GM18867 (cell line): ENCODE results near the gene PMM1.

Source experiments
- ATAC-seq: cut with Tn5 transposase; IDR thresholded peaks from one replicate; pipeline ENCODE4 v1.9.1; 2021; ENCODE audit warnings: mild to moderate bottlenecking, moderate library complexity; ENCODE audit not compliant: unreplicated experiment

PMM1 gene

DNA sequence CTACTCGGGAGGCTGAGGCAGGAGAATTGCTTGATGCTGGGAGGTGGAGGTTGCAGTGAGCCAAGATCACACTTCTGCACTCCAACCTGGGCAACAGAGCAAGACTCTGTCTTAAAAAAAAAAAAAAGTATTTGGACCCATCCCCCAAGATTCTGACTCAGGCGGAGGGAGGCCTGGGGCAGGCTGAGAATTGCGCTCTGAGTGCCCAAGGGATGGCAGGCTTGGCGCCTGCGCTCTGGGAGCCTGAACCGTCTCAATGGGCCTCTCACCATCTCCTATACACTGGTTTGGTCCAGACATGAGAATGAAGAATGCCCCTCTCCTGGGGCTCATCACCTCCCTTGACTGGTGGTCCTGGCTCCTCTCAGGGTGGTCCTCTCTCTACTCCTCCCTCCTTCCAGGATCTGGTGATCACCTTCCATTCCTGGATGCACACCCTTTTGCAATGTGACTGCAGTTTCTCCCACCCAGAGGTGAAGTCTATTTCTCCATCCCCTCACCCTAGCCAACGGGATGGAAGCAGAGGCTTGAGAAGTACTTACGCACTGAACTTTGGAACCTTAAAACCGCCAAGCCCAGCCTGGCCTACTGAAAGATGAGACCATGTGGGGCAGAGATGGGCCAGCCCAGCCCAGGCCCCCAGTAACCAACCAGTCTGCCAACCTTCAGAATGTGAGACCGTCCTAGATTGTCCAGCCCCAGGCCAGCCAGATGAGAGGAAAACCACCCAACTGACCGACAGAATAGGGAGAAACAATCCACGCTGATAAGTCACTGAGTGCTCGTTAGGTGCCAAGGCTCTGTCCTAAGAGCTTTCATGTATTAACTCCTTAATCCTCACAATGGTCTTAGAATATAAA is 50.3 kb downstream of the PMM1 start:
- no peak for ATAC-seq

DNA sequence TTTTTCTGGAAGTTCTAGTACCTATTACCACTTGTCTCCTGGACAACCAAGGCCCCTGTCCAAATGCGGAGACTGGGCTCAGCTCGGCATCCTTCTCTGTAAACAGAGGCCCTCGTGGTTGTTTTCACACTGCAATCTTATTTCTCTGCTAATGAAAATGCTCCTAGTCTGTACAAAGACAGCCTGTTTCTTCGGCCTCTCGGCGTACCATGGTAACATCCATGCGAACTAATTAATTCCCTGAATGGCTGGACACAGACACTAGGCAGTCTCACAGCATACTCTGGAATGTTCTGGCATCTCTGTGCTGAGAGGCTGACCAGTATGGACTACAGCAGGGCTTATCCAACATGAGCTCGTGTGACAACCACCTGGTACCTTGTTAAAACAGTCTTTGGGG is 51.1 kb downstream of the PMM1 start:
- no peak for ATAC-seq

- ATAC-seq: no peak
These were observed 52.4 kb downstream of the PMM1 start for GRCh38 chr22:41537203-41537602.

- no peak for ATAC-seq
These were observed 54.4 kb downstream of the PMM1 start for GRCh38 chr22:41535244-41535643.

GRCh38 chr22:41534219-41534618 is 55.4 kb downstream of the PMM1 start:
- ATAC-seq: no peak

- ATAC-seq: no peak
These were observed 56.5 kb downstream of the PMM1 start for GRCh38 chr22:41532908-41533825.

DNA sequence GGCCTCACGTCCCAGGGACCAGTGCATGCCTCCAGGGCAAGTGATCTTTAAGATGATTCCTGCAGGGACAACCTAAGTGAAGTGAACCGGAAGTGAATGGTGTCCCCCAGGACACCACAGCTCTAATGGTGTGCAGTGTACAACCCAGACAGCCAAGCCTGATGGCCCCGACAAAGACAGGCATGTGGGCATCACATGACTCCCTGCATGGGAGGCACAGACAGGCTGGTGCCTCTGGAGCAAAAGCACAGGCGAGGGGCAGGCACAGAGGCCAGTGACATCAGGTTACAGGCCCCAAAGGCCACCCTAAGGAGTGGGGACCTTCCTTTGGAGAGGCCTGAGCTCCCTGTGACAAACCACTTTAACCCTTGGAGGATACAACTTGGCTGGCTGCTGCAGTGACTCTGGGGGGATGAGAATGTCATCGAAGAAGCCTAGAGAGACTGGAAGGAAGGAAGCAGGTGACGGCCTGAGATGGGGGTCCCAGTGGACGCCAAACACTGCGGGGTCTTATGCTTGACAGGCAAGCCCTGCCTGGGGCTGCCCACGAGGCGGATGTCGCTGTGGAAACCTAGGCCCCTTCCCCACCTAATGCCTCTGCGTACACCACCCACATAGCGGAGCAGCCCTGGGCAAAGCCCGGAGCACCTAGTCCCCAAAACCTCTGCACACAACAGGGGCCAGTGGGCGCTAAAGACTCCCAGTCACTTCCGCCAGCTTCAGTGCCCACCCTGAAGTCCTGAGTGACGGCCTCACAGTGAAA is 57.7 kb downstream of the PMM1 start:
- ATAC-seq: no peak

GRCh38 chr22:41530890-41531714 is 58.5 kb downstream of the PMM1 start:
- no peak for ATAC-seq

GRCh38 chr22:41528938-41529561 is 60.6 kb downstream of the PMM1 start:
- ATAC-seq: no peak

- no peak for ATAC-seq
These were observed 61.4 kb downstream of the PMM1 start for GRCh38 chr22:41528132-41528766.
